GM12875 (cell line): ENCODE measurements around the gene CMTR1.

Experiments used
- H3K4me3 ChIP-seq: one replicate; pipeline ENCODE4 v1.5.1; 2011; ENCODE audit warnings: low read depth, low read length, control low read depth
- CTCF ChIP-seq: IDR thresholded peaks from 2 replicates; pipeline ENCODE4 v1.5.1; 2011; ENCODE audit warnings: low read depth, mild to moderate bottlenecking, control low read depth, inconsistent platforms, low read length, moderate library complexity, borderline replicate concordance; ENCODE audit not compliant: insufficient read depth

The CMTR1 gene

GRCh38 chr6:37417393-37417792 is 15.6 kb upstream of the CMTR1 start:
- TF ChIP-seq CTCF, result no peak
- no peak overlapping the region for H3K4me3 ChIP-seq

GRCh38 chr6:37418722-37419121 is 14.3 kb upstream of the CMTR1 start:
- no peak for TF ChIP-seq CTCF
- H3K4me3 ChIP-seq, result no peak overlapping the region

GRCh38 chr6:37426058-37426944 is 6.7 kb upstream of the CMTR1 start:
- H3K4me3 ChIP-seq, result no peak overlapping the region
- TF ChIP-seq CTCF, result no peak

- H3K4me3 ChIP-seq, result no peak overlapping the region
- no peak for TF ChIP-seq CTCF
These were observed 6.0 kb upstream of the CMTR1 start for GRCh38 chr6:37426945-37427510.

- no peak for TF ChIP-seq CTCF
- no peak overlapping the region for H3K4me3 ChIP-seq
These were observed 3.7 kb upstream of the CMTR1 start for GRCh38 chr6:37429352-37429750.

- peak overlapping the region; percentile 62 for H3K4me3 ChIP-seq
- no peak for TF ChIP-seq CTCF
These were observed 468 bp upstream of the CMTR1 start for GRCh38 chr6:37432590-37432915.
